Head of caudate nucleus (tissue), 42 donors: ENCODE measurements around the gene USP17L10.
"Not testable (repeated sequence)": the region's sequence is repeated elsewhere in the genome, so short reads cannot be mapped to it uniquely, and the experiment has no call there.

Experiments
- DNase-seq, 42 donors: peaks; one replicate each; pipeline versions ENCODE4 v3.0.0 to v3.0.0-alpha.2; 2020 to 2021; ENCODE audit warnings: mixed read lengths in 7 of 42
- intact Hi-C: fragments of 100-400 bp; cut with DNase I; formaldehyde crosslinking; loops from one replicate; pipeline ENCODE4 v1.15.0; 2022

USP17L10 gene

GRCh38 chr4:9210357-9210756, at the start of gene USP17L10:
Gene USP17L10, plus strand, starts transcription at chr4:9210657. Its CDS starts 0 bp downstream, at chr4:9210657.
- DNase-seq, intact Hi-C loops: not testable (repeated sequence)

GRCh38 chr4:9165990-9166389, 44.5 kb upstream of the USP17L10 start:
- intact Hi-C loops, result not testable (repeated sequence)
- peak in 10 of 42 donors; percentile 44 to 84 (median 75) for DNase-seq

- DNase-seq, intact Hi-C loops: not testable (repeated sequence)
Measured at GRCh38 chr4:9169791-9170459, 40.5 kb upstream of the USP17L10 start, which contains the start of gene FAM90A26. Gene FAM90A26, plus strand, starts transcription at chr4:9170409. Its CDS starts 2,764 bp downstream, at chr4:9173173.

- intact Hi-C loops, result not testable (repeated sequence)
Measured at GRCh38 chr4:9214701-9215100, 4.2 kb downstream of the USP17L10 start.

GRCh38 chr4:9215105-9215504, 4.6 kb downstream of the USP17L10 start, which contains the start of gene USP17L11:
Gene USP17L11, plus strand, starts transcription at chr4:9215405. Its CDS starts 0 bp downstream, at chr4:9215405.
- intact Hi-C loops, DNase-seq: not testable (repeated sequence)

More at GRCh38 chr4:9214701-9215100, 4.2 kb downstream of the USP17L10 start:
- DNase-seq, result peak in 16 of 42 donors; percentile 0 to 38 (median 4)

GRCh38 chr4:9219852-9220251, 9.4 kb downstream of the USP17L10 start, which contains the start of gene USP17L12:
Gene USP17L12, plus strand, starts transcription at chr4:9220152. Its CDS starts 0 bp downstream, at chr4:9220152.
- DNase-seq, intact Hi-C loops: not testable (repeated sequence)

GRCh38 chr4:9224596-9224995, 14.1 kb downstream of the USP17L10 start, which contains the start of gene USP17L13:
Gene USP17L13, plus strand, starts transcription at chr4:9224896. Its CDS starts 0 bp downstream, at chr4:9224896.
- DNase-seq, intact Hi-C loops: not testable (repeated sequence)

GRCh38 chr4:9230249-9230648, 19.8 kb downstream of the USP17L10 start:
- intact Hi-C loops, result not testable (repeated sequence)
- DNase-seq, result peak in 14 of 42 donors; percentile 1 to 31 (median 12)

GRCh38 chr4:9234085-9234484, 23.6 kb downstream of the USP17L10 start, which contains the start of gene USP17L15:
Gene USP17L15, plus strand, starts transcription at chr4:9234385. Its CDS starts 0 bp downstream, at chr4:9234385.
- intact Hi-C loops, result not testable (repeated sequence)

GRCh38 chr4:9238461-9238860, 28.0 kb downstream of the USP17L10 start:
- intact Hi-C loops, result not testable (repeated sequence)
- peak in 20 of 42 donors; percentile 1 to 54 (median 8) for DNase-seq

More at GRCh38 chr4:9234085-9234484, 23.6 kb downstream of the USP17L10 start, which contains the start of gene USP17L15:
- DNase-seq, result not testable (repeated sequence)

- intact Hi-C loops, DNase-seq: not testable (repeated sequence)
Measured at GRCh38 chr4:9243579-9243978, 33.1 kb downstream of the USP17L10 start, which contains the start of gene USP17L17. Gene USP17L17, plus strand, starts transcription at chr4:9243879. Its CDS starts 0 bp downstream, at chr4:9243879.

GRCh38 chr4:9247953-9248680, 37.7 kb downstream of the USP17L10 start, which contains the start of gene USP17L18:
Gene USP17L18, plus strand, starts transcription at chr4:9248630. Its CDS starts 0 bp downstream, at chr4:9248630.
- intact Hi-C loops, result not testable (repeated sequence)
- DNase-seq, result peak in 26 of 42 donors; percentile 1 to 54 (median 12)

GRCh38 chr4:9253078-9253477, 42.6 kb downstream of the USP17L10 start, which contains the start of gene USP17L19:
Gene USP17L19, plus strand, starts transcription at chr4:9253378. Its CDS starts 0 bp downstream, at chr4:9253378.
- intact Hi-C loops, DNase-seq: not testable (repeated sequence)

- intact Hi-C loops, DNase-seq: not testable (repeated sequence)
Measured at GRCh38 chr4:9257824-9258223, 47.4 kb downstream of the USP17L10 start, which contains the start of gene USP17L20. Gene USP17L20, plus strand, starts transcription at chr4:9258124. Its CDS starts 0 bp downstream, at chr4:9258124.
